DOHH2 (cell line): ENCODE data around the gene ELK3.

Source experiments
- H3F3A ChIP-seq: fragments of 200-600 bp; sonication (generic), shearing (Covaris generic); 2 replicates; pipeline ENCODE4 v1.6.0; 2016; ENCODE audit warnings: antibody characterized with exemption, mild to moderate bottlenecking; ENCODE audit not compliant: control insufficient read depth, insufficient read depth
- H3K27ac ChIP-seq: fragments of 200-600 bp; sonication (generic); 2 replicates; pipeline ENCODE4 v1.5.1; 2014; ENCODE audit warnings: low read depth, mild to moderate bottlenecking, low read length, moderate library complexity
- H3K27me3 ChIP-seq: fragments of 200-600 bp; sonication (generic); 2 replicates; pipeline ENCODE4 v1.6.1; 2014; ENCODE audit warnings: mild to moderate bottlenecking, low read length, mixed read lengths; ENCODE audit not compliant: control insufficient read depth
- H3K36me3 ChIP-seq: fragments of 200-600 bp; sonication (generic); 2 replicates; pipeline ENCODE4 v1.6.1; 2014; ENCODE audit warnings: mild to moderate bottlenecking, low read length, moderate library complexity, mixed read lengths; ENCODE audit not compliant: control insufficient read depth
- H3K4me1 ChIP-seq: fragments of 200-600 bp; sonication (generic); 2 replicates; pipeline ENCODE4 v1.6.1; 2014; ENCODE audit warnings: mild to moderate bottlenecking, low read length, mixed read lengths; ENCODE audit not compliant: control insufficient read depth
- H3K4me2 ChIP-seq: fragments of 200-600 bp; sonication (generic); 2 replicates; pipeline ENCODE4 v1.6.0; 2014; ENCODE audit warnings: mild to moderate bottlenecking, low read length, moderate library complexity
- H3K4me3 ChIP-seq: fragments of 200-600 bp; sonication (generic); 2 replicates; pipeline ENCODE4 v1.5.1; 2014; ENCODE audit warnings: mild to moderate bottlenecking, low read length, mixed read lengths
- H3K79me2 ChIP-seq: fragments of 200-600 bp; sonication (generic); 2 replicates; pipeline ENCODE4 v1.6.1; 2014; ENCODE audit warnings: mild to moderate bottlenecking, low read length, mixed read lengths; ENCODE audit not compliant: control insufficient read depth
- H3K9me2 ChIP-seq: fragments of 200-600 bp; sonication (generic); replicated peaks from 2 replicates; pipeline ENCODE4 v1.6.1; 2014; ENCODE audit warnings: mild to moderate bottlenecking, low read length, mixed read lengths; ENCODE audit not compliant: control insufficient read depth
- H3K9me3 ChIP-seq: fragments of 200-600 bp; sonication (generic); 2 replicates; pipeline ENCODE4 v1.6.1; 2014; ENCODE audit warnings: antibody characterized with exemption, low read length, mixed read lengths; ENCODE audit not compliant: control insufficient read depth, insufficient read depth
- H4K20me1 ChIP-seq: fragments of 200-600 bp; sonication (generic); 2 replicates; pipeline ENCODE4 v1.6.0; 2014; ENCODE audit warnings: low read depth, mild to moderate bottlenecking, antibody characterized with exemption, low read length, moderate library complexity; ENCODE audit not compliant: control insufficient read depth, insufficient read depth
- CTCF ChIP-seq: fragments of 200-600 bp; sonication (generic); IDR thresholded peaks from one replicate; pipeline ENCODE4 v1.5.1; 2014; ENCODE audit warnings: antibody characterized with exemption, mild to moderate bottlenecking, low read depth, low read length; ENCODE audit not compliant: poor library complexity, severe bottlenecking
- EZH2phosphoT487 ChIP-seq: fragments of 200-600 bp; sonication (generic); IDR thresholded peaks from 2 replicates; pipeline ENCODE4 v1.6.1; 2017; ENCODE audit warnings: borderline replicate concordance, mild to moderate bottlenecking, antibody characterized with exemption, low read length, moderate library complexity, mixed read lengths

ELK3 gene

GRCh38 chr12:96263449-96263902, 69.3 kb downstream of the ELK3 start:
- Histone ChIP-seq H3K4me1 (no peaks in the 10 kb centered on the region), H3K36me3 (peaks cover 40% of the 10 kb centered on the region), H3F3A (no peaks in the 10 kb centered on the region), H3K27me3 (no peaks in the 10 kb centered on the region), H3K4me3 (no peak overlapping the region), H4K20me1 (no peaks in the 10 kb centered on the region), H3K9me2 (no peaks in the 10 kb centered on the region), H3K9me3 (no peaks in the 10 kb centered on the region), H3K79me2 (no peaks in the 10 kb centered on the region), H3K4me2 (no peak overlapping the region), H3K27ac (no peak overlapping the region)
- TF ChIP-seq CTCF (no peak), EZH2phosphoT487 (no peak)

- H3K4me1 ChIP-seq, result no peaks in the 10 kb centered on the region
- peaks cover 51% of the 10 kb centered on the region for H3K36me3 ChIP-seq
- H3F3A ChIP-seq, result no peaks in the 10 kb centered on the region
- no peak overlapping the region for H3K27ac ChIP-seq
- H3K79me2 ChIP-seq, result no peaks in the 10 kb centered on the region
- H3K4me2 ChIP-seq, result no peak overlapping the region
- no peaks in the 10 kb centered on the region for H3K27me3 ChIP-seq
- H3K9me2 ChIP-seq, result no peaks in the 10 kb centered on the region
- H3K9me3 ChIP-seq, result no peaks in the 10 kb centered on the region
- TF ChIP-seq EZH2phosphoT487, result no peak
- no peak for TF ChIP-seq CTCF
- H3K4me3 ChIP-seq, result no peak overlapping the region
- no peaks in the 10 kb centered on the region for H4K20me1 ChIP-seq
Observed at GRCh38 chr12:96265400-96265799, 71.2 kb downstream of the ELK3 start.

GRCh38 chr12:96265836-96266235, 71.7 kb downstream of the ELK3 start:
- H3K4me3 ChIP-seq, result no peak overlapping the region
- no peak overlapping the region for H3K4me2 ChIP-seq
- no peaks in the 10 kb centered on the region for H3K4me1 ChIP-seq
- H3K79me2 ChIP-seq, result no peaks in the 10 kb centered on the region
- H3K27me3 ChIP-seq, result no peaks in the 10 kb centered on the region
- no peaks in the 10 kb centered on the region for H4K20me1 ChIP-seq
- H3K36me3 ChIP-seq, result peaks cover 51% of the 10 kb centered on the region
- no peak overlapping the region for H3K27ac ChIP-seq
- no peaks in the 10 kb centered on the region for H3K9me2 ChIP-seq
- no peaks in the 10 kb centered on the region for H3K9me3 ChIP-seq
- TF ChIP-seq CTCF, result no peak
- no peak for TF ChIP-seq EZH2phosphoT487
- no peaks in the 10 kb centered on the region for H3F3A ChIP-seq
